OCI-LY7 (cell line): ENCODE data around the gene PHF21B.

Experiments
- EZH2phosphoT487 ChIP-seq: fragments of 200-600 bp; sonication (generic); IDR thresholded peaks from 2 replicates; pipeline ENCODE4 v1.6.1; 2018; ENCODE audit warnings: low read depth, borderline replicate concordance, mild to moderate bottlenecking, mixed run types, antibody characterized with exemption, low read length, moderate library complexity, mixed read lengths
- TF ChIP-seq, protein P1 (sequence below): fragments of 200-600 bp; sonication (generic); conservative IDR thresholded peaks from 2 replicates; pipeline ENCODE4 v1.5.1; 2014; ENCODE audit warnings: mild to moderate bottlenecking, antibody characterized with exemption, low read length, moderate library complexity, mixed read lengths

DNA sequence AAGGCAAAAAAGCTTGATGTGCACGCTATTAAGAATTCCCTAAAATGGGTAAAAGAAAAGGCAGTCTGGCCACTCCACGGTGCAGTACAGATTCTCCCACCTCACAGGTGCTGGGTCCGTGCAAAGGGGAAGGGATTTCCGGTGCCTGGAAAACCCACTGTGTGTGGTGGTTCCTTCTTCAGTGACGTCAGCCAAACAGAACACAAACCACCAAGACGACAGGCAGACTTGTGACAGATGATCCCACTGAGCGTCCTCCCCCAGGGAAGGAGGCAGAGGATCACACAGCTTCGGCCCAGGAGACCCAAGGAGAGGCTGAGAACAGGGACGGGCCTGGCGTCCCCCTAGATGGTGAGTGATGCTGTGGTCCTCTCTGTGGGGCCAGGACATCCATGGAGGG, 18.6 kb downstream of the PHF21B start:
- TF ChIP-seq, protein P1, sequence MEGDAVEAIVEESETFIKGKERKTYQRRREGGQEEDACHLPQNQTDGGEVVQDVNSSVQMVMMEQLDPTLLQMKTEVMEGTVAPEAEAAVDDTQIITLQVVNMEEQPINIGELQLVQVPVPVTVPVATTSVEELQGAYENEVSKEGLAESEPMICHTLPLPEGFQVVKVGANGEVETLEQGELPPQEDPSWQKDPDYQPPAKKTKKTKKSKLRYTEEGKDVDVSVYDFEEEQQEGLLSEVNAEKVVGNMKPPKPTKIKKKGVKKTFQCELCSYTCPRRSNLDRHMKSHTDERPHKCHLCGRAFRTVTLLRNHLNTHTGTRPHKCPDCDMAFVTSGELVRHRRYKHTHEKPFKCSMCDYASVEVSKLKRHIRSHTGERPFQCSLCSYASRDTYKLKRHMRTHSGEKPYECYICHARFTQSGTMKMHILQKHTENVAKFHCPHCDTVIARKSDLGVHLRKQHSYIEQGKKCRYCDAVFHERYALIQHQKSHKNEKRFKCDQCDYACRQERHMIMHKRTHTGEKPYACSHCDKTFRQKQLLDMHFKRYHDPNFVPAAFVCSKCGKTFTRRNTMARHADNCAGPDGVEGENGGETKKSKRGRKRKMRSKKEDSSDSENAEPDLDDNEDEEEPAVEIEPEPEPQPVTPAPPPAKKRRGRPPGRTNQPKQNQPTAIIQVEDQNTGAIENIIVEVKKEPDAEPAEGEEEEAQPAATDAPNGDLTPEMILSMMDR, result no peak
- no peak for TF ChIP-seq EZH2phosphoT487
